Activated CD4-positive, alpha-beta T cell treated with anti-CD3 and anti-CD28 coated beads for 4 hours (primary cell): ENCODE measurements around the gene PDZD7.
A peak's percentile ranks its signal among the peaks of the same experiment; 100 is the strongest.

Source experiments
- DNase-seq, 2 donors: peaks; one replicate each; pipeline ENCODE4 v3.0.0-alpha.2; 2020

PDZD7 gene

DNA sequence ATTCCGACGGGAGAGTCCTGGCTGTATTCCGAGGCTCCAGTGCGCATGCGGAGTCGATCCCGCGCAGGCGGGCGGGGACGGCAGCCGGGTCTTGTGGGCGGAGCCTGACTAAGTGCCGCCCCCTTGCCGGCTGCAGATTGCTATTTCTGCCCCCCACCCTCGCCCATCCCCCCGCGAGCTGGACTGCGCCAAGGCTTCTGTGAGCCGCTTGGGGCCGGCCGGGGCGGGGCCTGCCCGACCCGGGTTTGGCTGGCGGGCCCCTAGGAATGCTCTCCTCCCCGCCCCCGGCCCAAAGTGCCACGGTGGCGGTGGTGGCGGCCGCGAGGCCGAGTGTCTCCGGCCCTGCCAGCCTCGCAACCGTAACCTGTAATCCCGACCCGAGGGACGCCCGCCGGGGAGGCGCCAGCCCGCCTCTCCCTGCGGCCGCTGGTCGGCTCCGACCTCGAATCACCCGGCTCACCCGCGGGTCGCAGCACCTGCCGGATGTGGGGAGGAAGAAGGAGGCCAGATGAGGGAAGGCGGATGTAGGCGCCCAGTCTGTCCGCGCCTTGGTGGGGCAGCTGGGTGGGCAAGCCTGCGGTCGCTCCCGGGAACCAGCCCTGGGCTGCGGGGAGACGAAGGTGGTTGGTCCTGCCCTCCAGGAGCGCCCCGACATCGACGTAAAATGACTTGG is 30.2 kb upstream of the PDZD7 start:
- peak; percentile 88 to 90 for DNase-seq

DNA sequence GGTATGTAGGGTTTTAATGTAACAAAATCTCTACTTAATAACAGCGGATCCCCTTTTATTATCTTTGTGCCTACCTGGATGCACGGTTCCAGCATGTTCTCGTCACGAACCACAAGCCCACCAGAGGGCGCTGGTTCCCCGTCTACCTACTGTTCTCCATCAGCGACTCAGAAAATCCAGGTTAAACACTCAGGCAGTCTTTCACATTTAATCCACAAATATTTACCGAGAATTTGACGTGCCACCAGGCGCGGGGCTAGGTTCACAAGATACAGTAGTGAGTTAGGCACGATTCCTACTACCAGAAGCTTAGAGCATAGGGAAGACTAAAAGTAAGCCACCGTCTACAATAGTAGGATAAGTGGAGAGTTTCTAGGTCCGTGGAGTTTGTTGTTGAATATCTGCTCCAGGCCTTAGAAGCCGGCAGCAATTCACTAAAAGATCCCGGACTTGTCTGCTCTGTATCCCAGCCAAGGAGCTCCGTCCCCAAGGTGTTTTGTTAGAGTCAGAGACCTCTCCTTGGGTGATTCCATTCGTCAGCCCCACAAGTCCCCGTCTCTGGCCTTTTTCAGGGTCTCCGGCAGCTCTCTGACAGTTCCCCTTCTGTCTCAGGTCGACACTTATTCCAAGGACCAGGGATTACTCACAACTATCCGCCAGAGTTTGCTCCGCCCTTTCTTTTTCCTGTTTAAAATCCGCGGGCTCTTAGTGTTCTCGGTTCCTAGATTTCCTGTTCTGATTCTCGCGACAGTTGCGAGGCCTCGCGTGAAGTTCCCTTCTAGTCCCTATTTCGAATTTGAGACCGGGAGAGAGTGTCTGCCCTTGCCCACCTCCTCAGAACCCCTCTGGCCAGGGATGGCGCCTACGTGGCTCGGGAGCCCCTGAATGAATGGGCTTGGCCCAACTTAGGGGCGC is 29.4 kb upstream of the PDZD7 start:
- DNase-seq: peak; percentile 84 to 89

DNA sequence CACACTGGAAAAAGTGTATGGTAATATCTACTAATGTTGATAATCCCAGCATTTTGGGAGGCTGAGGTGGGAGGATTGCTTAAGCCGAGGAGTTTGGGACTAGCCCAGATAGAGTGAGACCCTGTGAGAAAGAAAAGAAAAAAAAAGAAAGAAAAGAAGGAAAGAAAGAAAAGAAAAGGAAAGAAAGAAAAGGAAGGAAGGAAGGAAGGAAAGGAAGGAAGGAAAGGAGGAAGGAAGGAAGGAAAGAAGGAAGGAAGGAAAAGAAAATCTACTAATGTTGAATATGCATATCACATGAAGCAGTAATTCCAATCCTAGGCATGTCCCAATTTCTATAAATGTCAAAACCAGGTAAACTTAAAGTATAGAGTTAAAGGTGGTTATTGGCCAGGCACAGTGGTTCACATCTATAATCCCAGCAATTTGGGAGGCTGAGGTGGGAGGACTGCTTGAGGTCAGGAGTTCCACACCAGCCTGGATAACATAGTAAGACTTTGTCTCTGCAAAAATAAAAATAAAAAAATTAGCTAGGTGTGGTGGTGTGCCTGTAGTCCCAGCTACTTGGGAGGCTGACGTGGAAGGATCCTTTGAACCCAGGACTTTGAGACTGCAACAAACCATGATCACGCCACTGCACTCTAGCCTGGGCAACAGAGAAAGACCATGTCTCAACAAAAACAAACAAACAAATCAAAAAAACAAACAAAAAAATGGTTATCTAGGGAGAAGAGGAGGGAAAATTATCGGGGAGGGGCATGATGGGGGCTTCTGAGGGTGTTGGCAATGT is 25.6 kb upstream of the PDZD7 start:
- DNase-seq: no peak

DNA sequence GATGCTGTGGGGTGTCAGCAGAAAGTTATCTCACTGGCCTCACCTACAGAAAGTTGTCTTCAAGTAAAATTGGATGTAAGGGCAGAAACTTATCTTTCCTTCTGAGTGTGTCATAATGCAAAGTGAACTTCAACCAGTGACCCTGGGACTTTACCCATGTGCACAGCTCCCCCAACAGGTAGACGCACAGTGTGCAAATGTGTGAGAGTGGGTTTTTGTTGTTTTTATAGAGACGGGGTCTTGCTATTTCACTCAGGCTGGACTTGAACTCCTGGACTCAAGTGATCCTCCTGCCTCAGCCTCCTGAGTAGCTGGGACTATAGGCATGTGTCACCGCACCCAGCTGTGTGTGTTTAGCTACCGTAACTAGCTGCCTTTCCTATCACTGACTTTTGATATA is 24.5 kb upstream of the PDZD7 start:
- no peak for DNase-seq

DNA sequence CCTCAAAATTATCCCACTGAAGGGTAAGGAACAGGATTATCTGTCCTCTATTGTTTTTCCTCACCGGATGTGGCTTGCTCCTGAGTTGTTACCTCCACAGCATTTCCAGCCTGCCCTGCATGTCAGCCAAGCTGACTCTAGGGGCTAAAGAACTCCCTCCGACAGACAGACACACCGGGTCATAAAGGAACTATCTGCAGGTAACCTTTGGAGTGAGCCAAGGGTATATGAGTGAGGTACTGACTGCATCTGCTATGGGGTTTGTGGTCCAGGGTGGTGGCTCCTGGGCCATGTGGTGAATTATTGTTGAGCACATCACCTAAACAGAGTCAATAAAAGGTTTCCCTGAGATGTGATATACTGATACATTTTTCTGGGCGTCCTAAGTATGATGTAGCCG is 23.9 kb upstream of the PDZD7 start:
- DNase-seq: no peak

DNA sequence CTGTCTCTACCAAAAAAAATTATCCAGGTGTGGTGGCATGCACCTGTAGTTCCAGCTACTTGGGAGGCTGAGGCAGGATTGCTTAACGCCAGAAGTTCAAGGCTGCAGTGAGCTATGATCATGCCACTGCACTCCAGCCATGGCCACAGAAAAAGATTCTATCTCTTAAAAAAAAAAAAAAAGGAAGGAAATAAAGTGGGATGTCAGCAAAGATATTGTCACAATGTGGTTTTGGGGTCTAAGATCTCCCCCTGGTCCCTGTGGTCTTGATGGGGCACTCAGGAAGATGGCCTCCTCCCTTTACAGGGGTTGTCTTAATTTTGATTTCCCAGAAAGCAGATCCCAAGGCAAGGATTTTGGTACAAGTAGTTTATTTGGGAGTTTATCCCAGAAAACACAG is 23.4 kb upstream of the PDZD7 start:
- DNase-seq: no peak

DNA sequence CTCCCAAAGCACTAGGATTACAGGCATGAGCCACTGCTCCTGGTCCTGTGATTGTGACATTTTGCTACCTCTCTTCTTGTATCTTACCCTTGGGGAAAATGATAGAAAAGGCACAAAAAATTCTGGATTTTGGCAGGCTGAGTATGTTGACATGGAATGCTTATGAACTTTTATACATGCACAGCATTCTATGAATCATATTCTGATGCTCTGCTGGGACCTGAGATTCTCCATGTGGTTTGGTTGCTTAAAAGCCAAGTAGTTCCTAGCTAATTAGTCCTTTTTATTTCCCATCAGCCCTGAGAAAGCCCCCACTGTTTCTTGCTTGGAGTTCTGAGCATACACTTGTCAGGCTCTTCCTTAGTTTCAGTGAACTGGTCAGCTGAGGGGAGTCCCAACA is 22.6 kb upstream of the PDZD7 start:
- DNase-seq: no peak

DNA sequence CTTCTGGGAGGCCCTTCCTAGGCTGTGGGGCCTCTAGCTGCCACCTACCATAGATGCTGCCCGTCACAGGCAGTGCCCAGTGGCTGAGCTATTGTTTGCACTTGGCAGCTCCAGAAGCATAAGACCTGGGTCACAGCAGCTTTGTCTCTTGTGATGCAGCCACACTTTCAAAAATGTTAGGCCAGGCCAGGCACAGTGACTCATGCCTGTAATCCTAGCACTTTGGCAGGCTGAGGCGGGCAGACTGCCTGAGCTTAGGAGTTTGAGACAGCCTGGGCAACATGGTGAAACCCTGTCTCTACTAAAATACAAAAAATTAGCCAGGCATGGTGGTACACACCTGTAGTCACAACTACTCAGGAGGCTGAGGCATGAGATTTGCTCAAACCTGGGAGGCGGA is 21.4 kb upstream of the PDZD7 start:
- no peak for DNase-seq

DNA sequence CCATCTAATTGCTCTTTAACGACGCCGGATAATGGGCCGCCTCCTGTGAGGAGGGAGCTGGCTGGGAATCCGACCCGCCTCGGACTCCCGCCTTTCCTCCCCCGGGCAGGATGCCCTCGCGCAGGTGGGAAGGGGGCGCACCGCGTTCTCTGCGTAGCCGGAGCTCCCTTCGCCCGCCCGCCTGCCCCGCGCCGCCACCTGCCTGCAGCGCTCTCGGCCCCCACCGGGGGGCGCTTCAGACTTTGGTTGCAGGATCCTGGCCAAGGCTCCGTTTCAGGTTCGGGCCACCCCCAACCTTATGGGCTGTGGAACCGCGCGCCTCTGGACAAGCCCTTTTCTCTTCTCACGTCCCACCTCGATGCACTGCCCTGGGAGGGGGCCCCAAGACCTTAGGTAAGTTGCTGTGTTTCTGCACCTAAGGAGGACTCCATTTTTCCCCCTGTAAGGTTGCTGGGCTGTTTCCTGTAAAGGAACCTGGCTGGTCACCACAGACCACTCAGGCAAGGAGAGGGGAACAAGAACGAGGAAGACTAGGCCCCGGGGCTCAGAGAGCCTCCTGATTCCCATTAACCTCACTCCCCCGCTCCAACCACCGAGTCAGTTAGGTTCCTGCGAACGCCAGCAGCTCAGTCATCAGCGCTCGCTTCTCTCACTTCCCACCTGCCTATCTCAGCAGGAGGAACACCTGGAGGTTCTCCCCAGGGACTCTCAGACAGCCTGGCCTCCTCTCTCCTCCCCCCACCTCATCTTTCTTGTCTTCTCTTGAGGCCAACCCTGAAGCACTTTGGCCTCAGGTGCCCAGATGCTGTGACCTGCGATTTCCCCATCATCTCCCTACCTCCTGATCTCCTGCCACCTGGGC is 19.5 kb upstream of the PDZD7 start:
- DNase-seq: peak; percentile 64 to 79

DNA sequence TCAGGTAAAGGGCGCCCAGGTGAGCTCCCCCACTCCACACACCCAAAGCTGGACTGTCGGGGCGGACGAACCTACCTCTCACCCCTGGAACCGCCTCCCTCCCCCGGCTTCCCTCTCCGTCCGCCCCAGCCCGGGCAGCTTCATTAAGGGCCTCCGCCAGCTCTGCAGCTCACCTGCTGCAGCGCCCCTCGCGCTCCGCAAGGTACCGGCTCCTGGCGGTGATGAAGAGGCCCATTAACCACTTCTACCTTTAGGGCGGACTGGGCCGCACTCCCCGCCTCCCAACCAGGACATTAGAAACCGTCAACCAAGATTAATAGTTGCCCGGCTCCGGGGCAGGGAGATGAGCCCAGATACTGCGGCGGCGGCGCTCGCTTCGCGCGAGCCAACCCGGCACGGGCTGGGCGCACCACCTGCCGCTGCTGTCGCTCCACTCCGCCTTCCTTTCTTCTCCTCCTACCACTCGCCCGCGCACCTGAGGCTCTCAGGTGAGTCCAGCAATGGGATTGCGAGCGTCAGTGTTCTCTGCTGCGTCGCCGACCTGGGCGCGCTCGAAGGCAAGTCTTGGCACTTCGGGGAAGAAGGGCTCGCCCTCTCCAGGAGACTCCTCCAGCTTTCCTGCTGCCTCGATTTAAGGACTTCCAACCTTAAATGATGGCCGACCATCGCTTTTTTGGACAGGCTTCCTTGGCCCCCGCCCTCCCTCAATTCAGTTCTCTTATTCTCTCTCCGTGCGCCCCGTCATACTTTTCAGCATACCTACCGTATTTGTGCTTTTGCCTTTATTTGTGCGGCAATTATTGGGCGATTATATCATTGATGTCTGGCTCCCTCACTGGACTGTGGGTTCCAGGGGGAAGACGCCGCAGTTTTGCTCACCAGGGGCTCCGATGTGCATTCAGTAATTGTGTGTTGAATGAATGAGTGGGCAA is 17.3 kb upstream of the PDZD7 start:
- DNase-seq: no peak

DNA sequence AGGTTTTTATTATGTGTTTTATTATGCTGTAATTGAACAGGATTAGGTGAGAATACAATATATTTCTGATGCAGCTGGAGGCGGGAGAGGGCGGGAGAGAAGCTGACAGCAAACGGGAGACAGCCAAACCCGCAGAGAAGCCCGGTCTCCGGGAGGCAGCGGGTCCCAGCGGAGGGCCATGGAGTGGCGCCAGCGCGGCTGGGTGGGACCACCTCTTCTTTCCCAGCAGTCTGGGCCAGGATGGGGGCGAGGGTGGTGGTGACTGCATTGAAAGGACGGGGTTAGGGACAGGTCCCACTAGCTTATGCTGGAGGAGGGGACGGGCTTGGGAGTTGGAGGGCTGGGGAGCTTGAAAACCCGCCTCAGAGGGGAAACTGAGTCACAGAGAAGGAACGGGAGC is 16.3 kb upstream of the PDZD7 start:
- DNase-seq: no peak

DNA sequence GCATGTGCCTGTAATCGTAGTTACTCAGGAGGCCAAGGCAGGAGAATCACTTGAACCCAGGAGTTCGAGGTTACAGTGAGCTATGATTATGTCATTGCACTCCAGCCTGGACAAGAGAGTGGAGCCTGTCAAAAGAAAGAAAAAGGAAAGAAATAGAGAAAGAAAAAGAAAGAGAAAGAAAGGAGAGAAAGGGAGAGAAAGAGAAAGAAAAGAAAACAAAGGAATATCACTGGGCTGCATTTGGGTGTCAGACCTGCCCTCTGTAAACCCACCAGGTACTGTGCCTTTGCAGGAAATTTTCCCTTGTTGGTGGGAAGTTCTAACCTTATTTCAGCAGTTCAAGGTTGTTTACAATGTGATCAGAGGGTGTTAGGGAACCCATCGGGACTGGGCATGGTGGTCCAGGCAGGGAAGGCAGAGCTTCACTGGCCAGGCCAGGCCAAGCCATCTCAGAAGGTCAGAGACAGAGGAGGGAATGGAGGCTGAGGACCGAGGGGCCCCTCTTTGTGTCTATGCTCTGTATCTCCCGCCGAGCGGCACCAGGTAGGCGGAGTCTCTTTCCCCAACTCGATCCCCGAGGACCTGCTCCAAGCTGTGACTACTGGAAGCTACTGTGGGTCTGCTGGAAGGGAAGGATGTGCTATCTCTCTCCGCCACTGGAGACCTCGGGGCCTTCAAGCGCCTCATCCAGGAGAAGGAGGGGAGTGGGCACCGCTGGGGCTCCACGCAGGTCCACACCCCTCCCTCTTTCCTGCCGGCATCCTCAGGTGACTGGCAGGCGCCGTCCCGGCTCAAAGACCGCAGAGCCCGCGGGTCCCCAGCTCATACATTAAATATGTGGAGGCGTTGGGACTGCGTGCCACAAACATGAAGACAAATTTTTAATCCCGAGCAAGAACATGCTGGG is 15.7 kb upstream of the PDZD7 start:
- DNase-seq: no peak

DNA sequence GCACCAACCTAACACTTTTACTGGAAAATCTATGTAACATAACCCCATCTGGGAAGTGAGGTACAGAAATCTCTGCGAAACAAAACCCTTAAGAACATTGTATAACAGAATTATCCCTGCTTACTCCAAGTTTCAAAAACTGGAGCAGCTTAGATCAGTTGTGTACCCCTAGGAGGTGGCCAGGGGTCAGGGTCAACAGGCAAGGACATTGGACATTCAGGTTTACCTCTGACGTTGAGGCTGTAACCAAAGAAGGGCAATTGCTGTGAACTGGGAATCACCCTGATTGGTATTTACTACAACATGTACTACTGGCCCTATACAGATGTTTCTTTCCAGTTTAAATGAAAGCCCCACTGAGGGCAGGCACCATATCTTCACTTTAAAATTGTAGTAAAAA is 13.2 kb upstream of the PDZD7 start:
- no peak for DNase-seq

DNA sequence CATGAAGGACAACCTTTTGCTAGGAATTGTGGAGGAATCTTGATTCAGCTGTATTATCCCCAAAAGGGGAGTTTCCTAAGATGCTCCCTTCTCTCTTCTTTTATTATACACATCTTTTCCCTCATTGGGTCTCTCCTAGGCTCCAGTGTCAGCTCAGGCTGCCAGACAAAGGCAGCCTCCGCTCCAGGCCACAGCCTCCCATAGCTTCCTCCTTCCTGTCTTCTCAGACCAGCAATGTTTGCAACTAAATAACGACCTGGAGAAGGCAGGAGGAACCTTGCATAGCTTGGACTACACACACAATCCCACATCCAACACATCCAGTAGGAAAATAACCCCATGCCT is 12.4 kb upstream of the PDZD7 start:
- no peak for DNase-seq

DNA sequence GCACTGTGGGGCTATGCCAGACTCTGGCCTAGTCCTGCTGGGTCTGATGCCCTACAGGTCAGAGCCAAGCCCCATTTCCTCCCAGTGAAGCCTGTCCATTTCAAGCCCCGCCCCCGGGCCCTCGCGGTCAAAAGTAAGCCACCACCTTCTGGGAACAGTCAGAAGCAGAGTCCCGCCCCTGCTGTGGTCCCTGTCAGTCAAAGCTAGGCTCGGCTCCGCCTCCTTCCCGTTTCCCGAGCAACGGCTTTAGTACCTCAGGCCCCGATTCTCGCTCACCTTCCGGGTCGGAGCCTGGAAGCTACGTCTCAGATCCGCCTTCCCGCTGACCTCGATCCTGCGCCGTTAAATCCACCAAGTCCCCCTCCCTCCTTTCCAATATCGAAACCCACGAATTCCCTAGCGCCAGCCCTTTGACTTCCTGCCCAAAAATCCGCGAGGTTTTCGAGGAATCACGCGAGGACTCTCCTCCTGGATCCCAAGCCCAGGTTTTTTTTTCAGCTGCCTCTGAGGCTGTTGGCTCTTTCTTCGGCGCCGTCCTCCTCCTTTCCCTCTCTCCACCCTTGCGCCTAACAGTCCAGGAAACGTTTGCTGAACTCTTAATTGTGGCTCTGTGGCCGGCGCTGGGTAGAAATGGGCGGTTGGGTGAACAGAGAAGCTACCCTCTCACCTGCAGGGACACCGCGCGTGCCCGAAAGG is 11.9 kb upstream of the PDZD7 start:
- peak; percentile 82 to 83 for DNase-seq

DNA sequence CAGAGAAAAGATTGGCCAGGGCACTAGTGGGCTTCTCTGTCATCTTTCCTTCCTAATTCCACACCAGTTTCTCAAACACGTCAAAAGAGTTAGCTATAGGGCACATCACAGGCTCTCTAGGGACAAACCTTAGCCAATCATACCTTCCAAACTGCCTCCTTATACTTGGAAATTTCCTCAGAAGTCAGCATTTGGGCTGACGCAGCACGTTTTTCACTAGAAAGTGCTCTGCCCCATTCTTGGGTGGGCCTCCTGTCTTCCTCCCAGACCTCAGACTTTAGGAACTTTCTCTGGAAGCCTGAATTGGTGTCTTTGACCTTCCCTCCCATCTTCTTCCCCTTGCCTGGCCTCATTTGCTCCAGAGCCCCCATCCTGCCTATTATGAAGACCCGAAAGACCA is 11.2 kb upstream of the PDZD7 start:
- no peak for DNase-seq

DNA sequence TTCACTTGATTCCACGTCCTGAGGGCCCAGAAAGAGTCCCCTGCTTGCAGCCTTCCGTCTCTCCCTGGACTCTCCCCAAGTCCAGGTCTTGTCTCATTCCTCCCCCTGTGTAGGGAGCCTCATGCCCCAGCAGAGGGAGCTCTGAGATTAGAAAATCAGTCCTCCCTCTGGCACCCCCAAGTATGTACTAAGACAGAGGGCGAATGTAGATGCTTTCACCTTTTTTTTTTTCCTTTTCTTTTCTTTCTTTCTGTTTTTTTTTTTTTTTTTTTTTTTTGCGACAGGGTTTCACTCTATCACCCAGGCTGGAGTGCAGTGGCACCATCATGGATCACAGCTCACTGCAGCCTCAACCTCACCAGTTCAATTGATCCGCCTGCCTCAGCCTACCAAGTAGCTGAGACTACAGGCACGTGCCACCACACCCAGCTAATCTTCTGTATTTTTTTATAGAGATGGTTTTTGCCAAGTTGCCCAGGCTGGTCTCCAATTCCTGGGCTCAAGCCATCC is 10.4 kb upstream of the PDZD7 start:
- DNase-seq: peak; percentile 65 to 81

DNA sequence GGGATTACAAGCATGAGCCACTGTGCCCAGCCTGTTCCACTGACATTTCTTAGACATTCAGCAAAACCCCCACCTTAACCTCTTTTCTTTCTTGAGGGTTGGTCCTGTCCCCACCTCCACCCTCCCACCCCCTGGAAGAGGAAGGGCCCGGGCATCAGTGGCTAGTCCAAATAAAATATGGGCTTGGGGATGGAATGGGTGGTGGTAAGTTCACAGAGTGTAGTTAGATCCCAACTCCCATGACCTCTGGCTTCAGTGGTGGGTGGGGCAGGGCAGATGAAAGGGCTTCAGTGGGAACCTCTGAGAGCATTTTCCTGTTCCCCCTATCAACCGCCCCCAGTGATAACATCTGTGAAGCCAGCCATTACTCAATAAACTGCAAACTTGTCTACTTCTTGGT is 9.9 kb upstream of the PDZD7 start:
- no peak for DNase-seq

DNA sequence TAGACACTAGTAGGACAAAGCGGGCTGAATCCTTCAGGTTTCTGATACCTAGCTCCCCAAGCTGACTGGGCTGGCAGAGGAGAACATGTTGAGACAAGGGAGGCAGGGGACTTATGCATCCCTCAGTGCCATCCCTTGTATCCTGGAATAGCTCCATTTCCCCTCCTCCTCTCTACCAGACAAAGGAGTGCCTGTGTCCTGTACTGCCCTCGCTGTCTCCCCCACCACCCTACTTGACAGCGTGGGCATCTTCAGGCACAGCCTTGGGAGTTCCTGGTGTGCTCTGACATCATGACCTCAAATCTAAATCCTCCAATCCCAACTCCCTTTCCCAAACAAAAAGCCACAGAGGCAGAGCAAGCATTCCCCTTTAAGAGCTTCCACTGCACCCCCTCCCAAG is 9.1 kb upstream of the PDZD7 start:
- DNase-seq: no peak

DNA sequence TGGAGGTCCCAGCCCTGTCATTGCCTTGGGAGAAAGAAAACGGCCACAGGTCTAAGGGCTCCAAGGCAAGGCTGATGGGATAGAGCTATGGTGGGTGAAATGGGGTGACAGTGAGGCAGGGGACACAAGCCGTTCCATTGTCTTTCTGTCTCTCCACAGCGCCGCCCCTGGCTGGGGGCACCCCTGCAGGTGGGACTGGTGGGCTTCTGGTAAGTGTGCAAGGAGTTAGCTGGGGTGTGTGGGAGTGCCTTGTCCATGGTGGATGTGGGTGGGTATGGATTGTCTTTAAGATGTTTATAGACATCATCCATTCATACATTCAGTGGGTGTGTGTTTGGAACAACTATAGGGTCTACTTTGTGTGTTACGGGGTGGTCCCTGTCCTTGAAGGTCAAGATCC is 7.6 kb upstream of the PDZD7 start:
- DNase-seq: no peak
